Endothelial cell (in vitro differentiated cells): Measurements from ENCODE around the gene PLCL2. TPM values are rescaled to one million over a fixed set of nuclear protein-coding genes. Genes with fewer than 3 reads are reported as not detected.

Source experiments
- DNase-seq: peaks from one replicate; pipeline ENCODE4 v3.0.0; 2021; ENCODE audit warnings: low spot score
- H3K27ac Mint-ChIP-seq: one replicate; pipeline ENCODE4 v1.8.0; 2021; ENCODE audit warnings: mixed read lengths, inconsistent platforms; ENCODE audit not compliant: unreplicated experiment
- H3K27me3 Mint-ChIP-seq: one replicate; pipeline ENCODE4 v1.8.0; 2021; ENCODE audit warnings: mild to moderate bottlenecking, moderate library complexity, mixed read lengths, inconsistent platforms; ENCODE audit not compliant: unreplicated experiment
- H3K36me3 Mint-ChIP-seq: one replicate; pipeline ENCODE4 v1.8.0; 2021; ENCODE audit warnings: mild to moderate bottlenecking, low read depth, mixed read lengths, inconsistent platforms; ENCODE audit not compliant: unreplicated experiment
- H3K4me1 Mint-ChIP-seq: one replicate; pipeline ENCODE4 v1.8.0; 2021; ENCODE audit warnings: mild to moderate bottlenecking, mixed read lengths, inconsistent platforms; ENCODE audit not compliant: unreplicated experiment
- H3K4me3 Mint-ChIP-seq: one replicate; pipeline ENCODE4 v1.8.0; 2021; ENCODE audit warnings: mild to moderate bottlenecking, mixed read lengths, inconsistent platforms; ENCODE audit not compliant: unreplicated experiment
- H3K9me3 Mint-ChIP-seq: one replicate; pipeline ENCODE4 v1.8.0; 2021; ENCODE audit warnings: mixed read lengths, inconsistent platforms; ENCODE audit not compliant: unreplicated experiment
- CTCF ChIP-seq: fragments of 200-600 bp; sonication (generic); IDR thresholded peaks from one replicate; pipeline ENCODE4 v1.5.0; 2021; ENCODE audit warnings: antibody characterized with exemption; ENCODE audit not compliant: unreplicated experiment
- total RNA-seq: library from RNA; stranded (reverse); fragmentation: NEBNext Ultra II Directional; extraction: Animal tissue kit (Norgen Biotek cat#: 25700); gene quantifications from one replicate; pipeline ENCODE4 v1.2.1, GENCODE V29; 2021; ENCODE audit not compliant: unreplicated experiment

Gene PLCL2
- total RNA-seq, 1 donor from 2014 or later, result 18.8 TPM

- Mint-ChIP-seq H3K36me3 (no peaks in the 10 kb centered on the region), H3K4me3 (no peak overlapping the region), H3K27ac (no peak overlapping the region), H3K27me3 (no peaks in the 10 kb centered on the region), H3K4me1 (peaks cover 3% of the 10 kb centered on the region), H3K9me3 (no peaks in the 10 kb centered on the region)
- no peak for DNase-seq
- no peak for TF ChIP-seq CTCF
Observed at GRCh38 chr3:17038141-17038540, 153.4 kb downstream of the PLCL2 start.

- H3K36me3 Mint-ChIP-seq, result no peaks in the 10 kb centered on the region
- no peaks in the 10 kb centered on the region for H3K9me3 Mint-ChIP-seq
- no peak for DNase-seq
- TF ChIP-seq CTCF, result no peak
- H3K27me3 Mint-ChIP-seq, result no peaks in the 10 kb centered on the region
- H3K27ac Mint-ChIP-seq, result no peak overlapping the region
- no peak overlapping the region for H3K4me3 Mint-ChIP-seq
- peaks cover 3% of the 10 kb centered on the region for H3K4me1 Mint-ChIP-seq
Observed at GRCh38 chr3:17038900-17039553, 154.3 kb downstream of the PLCL2 start.

GRCh38 chr3:17039594-17039993 lies 154.8 kb downstream of the PLCL2 start:
- H3K27me3 Mint-ChIP-seq, result no peaks in the 10 kb centered on the region
- no peak for TF ChIP-seq CTCF
- no peaks in the 10 kb centered on the region for H3K9me3 Mint-ChIP-seq
- DNase-seq, result no peak
- peaks cover 3% of the 10 kb centered on the region for H3K4me1 Mint-ChIP-seq
- H3K36me3 Mint-ChIP-seq, result no peaks in the 10 kb centered on the region
- H3K4me3 Mint-ChIP-seq, result no peak overlapping the region
- no peak overlapping the region for H3K27ac Mint-ChIP-seq

- Mint-ChIP-seq H3K36me3 (no peaks in the 10 kb centered on the region), H3K4me3 (no peak overlapping the region), H3K9me3 (no peaks in the 10 kb centered on the region), H3K27me3 (no peaks in the 10 kb centered on the region), H3K27ac (no peak overlapping the region), H3K4me1 (peaks cover under 1% of the 10 kb centered on the region)
- no peak for DNase-seq
- no peak for TF ChIP-seq CTCF
Observed at GRCh38 chr3:17040322-17040989, 155.7 kb downstream of the PLCL2 start.

GRCh38 chr3:17040990-17041377 lies 156.2 kb downstream of the PLCL2 start:
- no peak for TF ChIP-seq CTCF
- H3K36me3 Mint-ChIP-seq, result no peaks in the 10 kb centered on the region
- H3K27me3 Mint-ChIP-seq, result no peaks in the 10 kb centered on the region
- no peak for DNase-seq
- H3K9me3 Mint-ChIP-seq, result no peaks in the 10 kb centered on the region
- no peak overlapping the region for H3K27ac Mint-ChIP-seq
- H3K4me1 Mint-ChIP-seq, result no peaks in the 10 kb centered on the region
- no peak overlapping the region for H3K4me3 Mint-ChIP-seq
